AG04450 (cell line): ENCODE data around the gene ABCE1. TPM values are rescaled to one million over a fixed set of nuclear protein-coding genes. Genes with fewer than 3 reads are reported as not detected.

Experiments used
- CTCF ChIA-PET: fragments of 300-600, 350-600 bp; formaldehyde crosslinking; extraction: SDS; loops from one replicate; lab custom pipeline; 2022; ENCODE audit warnings: antibody characterized with exemption, inconsistent platforms; lab: Charles Lee
- POLR2A ChIA-PET: fragments of 350-600 bp; formaldehyde crosslinking; extraction: SDS; loops from one replicate; lab custom pipeline; 2021; ENCODE audit warnings: antibody characterized with exemption, inconsistent platforms; lab: Yijun Ruan, JAX
- DNase-seq: peaks from one replicate; pipeline ENCODE4 v3.0.0-alpha.2; 2011; ENCODE audit warnings: low read depth, low spot score
- H3K27ac ChIP-seq: one replicate; pipeline ENCODE4 v1.5.1; 2012; ENCODE audit warnings: low read depth, low read length, control low read depth
- H3K27me3 ChIP-seq: one replicate; pipeline ENCODE4 v1.6.0; 2012; ENCODE audit warnings: low read length; ENCODE audit not compliant: control insufficient read depth, insufficient read depth
- H3K4me3 ChIP-seq: 2 replicates; pipeline ENCODE4 v1.5.1; 2011; ENCODE audit warnings: mild to moderate bottlenecking, low read depth, low read length, control low read depth
- H3K9me3 ChIP-seq: 2 replicates; pipeline ENCODE4 v1.5.1; 2012; ENCODE audit warnings: low read length; ENCODE audit not compliant: control insufficient read depth, insufficient read depth
- CTCF ChIP-seq: IDR thresholded peaks from 2 replicates; pipeline ENCODE4 v1.5.1; 2011; ENCODE audit warnings: low read depth, low read length, control low read depth, inconsistent platforms
- polyA plus RNA-seq: library from polyadenylated mRNA; depleted of rRNA; stranded (reverse); fragments of >200 nt; gene quantifications from 2 replicates; pipeline ENCODE4 v1.2.3, GENCODE V29; 2011

Gene ABCE1
- polyA plus RNA-seq, 1 experiment = 82.0 TPM

GRCh38 chr4:145069361-145069760, 28.8 kb upstream of the ABCE1 start:
- DNase-seq = peak; percentile 16
- no peaks in the 10 kb centered on the region for H3K9me3 ChIP-seq
- no peak for TF ChIP-seq CTCF
- ChIA-PET CTCF (interaction anchor here (1.4 kb wide), 1 partner anchor 8 kb away, joined by 10 read pairs; no protein-coding TSS in a partner anchor), POLR2A (no interaction called here)
- H3K27me3 ChIP-seq = no peaks in the 10 kb centered on the region
- no peak overlapping the region for H3K27ac ChIP-seq
- no peak overlapping the region for H3K4me3 ChIP-seq

GRCh38 chr4:145071560-145071959, 26.6 kb upstream of the ABCE1 start:
- ChIA-PET POLR2A (no interaction called here), CTCF (interaction anchor here (1.3 kb wide), 1 partner anchor 10 kb away, joined by 12 read pairs; no protein-coding TSS in a partner anchor)
- no peak for DNase-seq

DNA sequence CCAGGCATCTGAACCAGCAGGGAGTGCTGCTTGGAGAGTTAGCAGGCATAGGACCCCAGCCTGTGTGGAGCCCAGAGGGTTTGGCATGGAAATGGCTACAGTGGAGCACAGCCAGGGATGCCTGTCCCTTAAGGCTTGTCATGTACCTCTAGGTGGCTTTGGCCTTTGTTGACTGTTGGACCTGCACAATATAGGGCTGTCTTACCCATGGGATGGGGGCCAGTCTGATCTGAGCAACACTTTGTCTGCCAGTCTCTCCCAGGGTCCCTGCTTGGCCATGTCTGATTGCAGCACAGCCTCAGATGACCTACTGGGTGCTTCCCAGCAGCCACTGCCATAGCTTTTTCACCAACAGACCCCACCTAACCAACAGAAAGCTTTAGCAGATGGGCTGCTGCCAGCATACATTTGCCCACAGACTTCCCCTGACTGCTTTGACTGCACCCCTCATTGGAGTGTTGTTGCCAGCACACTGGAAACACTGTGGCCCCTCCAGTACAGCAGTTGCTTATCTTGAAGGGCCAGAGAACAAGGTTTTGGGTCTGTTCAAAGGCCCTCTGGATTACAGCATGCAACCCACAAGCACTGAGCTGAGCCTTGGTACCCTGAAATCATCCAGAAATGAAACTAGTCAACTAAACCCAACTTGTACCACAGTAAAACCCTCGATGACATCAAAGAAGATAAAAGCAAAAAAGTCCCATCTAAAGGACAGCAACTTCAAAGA, 22.2 kb upstream of the ABCE1 start:
- POLR2A ChIA-PET = no interaction called here
- CTCF ChIA-PET = interaction anchor here (2.4 kb wide), 1 partner anchor 14 kb away, joined by 12 read pairs; no protein-coding TSS in a partner anchor
- H3K27me3 ChIP-seq = no peaks in the 10 kb centered on the region
- H3K27ac ChIP-seq = no peak overlapping the region
- no peaks in the 10 kb centered on the region for H3K9me3 ChIP-seq
- no peak for TF ChIP-seq CTCF
- H3K4me3 ChIP-seq = no peak overlapping the region
- DNase-seq = no peak

More at GRCh38 chr4:145071560-145071959, 26.6 kb upstream of the ABCE1 start:
- Histone ChIP-seq H3K27me3 (no peaks in the 10 kb centered on the region), H3K27ac (no peak overlapping the region), H3K9me3 (no peaks in the 10 kb centered on the region), H3K4me3 (no peak overlapping the region)
- no peak for TF ChIP-seq CTCF

DNA sequence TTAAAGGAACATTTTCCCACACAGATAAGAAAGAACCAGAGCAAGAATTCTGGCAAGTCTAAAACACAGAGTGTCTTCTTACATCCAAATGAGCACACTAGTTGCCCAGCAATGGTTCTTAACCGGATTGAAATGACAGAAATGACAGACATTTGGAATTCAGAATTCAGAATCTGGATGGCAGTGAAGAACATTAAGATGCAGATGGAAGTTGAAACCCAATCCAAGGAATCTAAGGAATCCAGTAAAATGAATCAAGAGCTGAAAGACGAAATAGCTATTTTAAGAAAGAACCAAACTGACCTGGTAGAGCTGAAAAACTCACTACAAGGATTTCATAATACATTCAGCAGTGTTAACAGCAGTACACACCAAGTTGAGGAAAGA, 21.6 kb upstream of the ABCE1 start:
- Histone ChIP-seq H3K27ac (no peak overlapping the region), H3K4me3 (no peak overlapping the region), H3K27me3 (no peaks in the 10 kb centered on the region), H3K9me3 (no peaks in the 10 kb centered on the region)
- ChIA-PET POLR2A (no interaction called here), CTCF (interaction anchor here (2.4 kb wide), 1 partner anchor 15 kb away, joined by 12 read pairs; no protein-coding TSS in a partner anchor)
- DNase-seq = no peak
- TF ChIP-seq CTCF = no peak

- no peak for DNase-seq
- no peak overlapping the region for H3K4me3 ChIP-seq
- no peaks in the 10 kb centered on the region for H3K9me3 ChIP-seq
- ChIA-PET CTCF (interaction anchor here (0.6 kb wide), 1 partner anchor 92 kb away, joined by 4 read pairs; no protein-coding TSS in a partner anchor), POLR2A (no interaction called here)
- TF ChIP-seq CTCF = no peak
- no peak overlapping the region for H3K27ac ChIP-seq
- H3K27me3 ChIP-seq = no peaks in the 10 kb centered on the region
These were observed 16.4 kb upstream of the ABCE1 start for GRCh38 chr4:145081756-145082155.
